ENCODE results near the gene DNAJC27. TPM values are rescaled to one million over a fixed set of nuclear protein-coding genes. Genes with fewer than 3 reads are reported as not detected.
"Not testable (repeated sequence)": the region's sequence is repeated elsewhere in the genome, so short reads cannot be mapped to it uniquely, and the experiment has no call there.

DNAJC27 gene
- total RNA-seq, 6 donors from 2014 or later = 4.4 to 16.8 (median 7.7) TPM

DNA sequence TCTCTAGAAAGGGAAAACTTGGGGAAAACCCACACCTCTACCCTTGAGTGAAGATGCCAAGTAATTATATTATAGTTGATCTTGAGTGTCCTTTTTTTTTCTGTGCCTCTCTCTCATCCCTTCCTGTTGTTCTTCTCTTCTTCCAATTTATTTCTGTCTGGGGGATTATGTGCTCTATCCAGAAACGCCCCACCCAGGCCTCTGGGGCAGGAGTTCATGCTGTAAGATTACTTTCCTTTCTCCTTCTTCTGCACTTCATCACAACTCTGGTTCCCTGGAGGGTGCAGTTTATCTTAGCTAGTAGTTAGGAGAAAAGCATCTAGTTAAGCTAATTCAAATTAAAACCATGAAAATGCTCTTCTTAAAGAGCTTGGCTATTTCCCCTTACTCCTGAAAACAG lies 30.3 kb upstream of the DNAJC27 start:
- TF ChIP-seq POLR2AphosphoS5 (IDR thresholded peaks at IDR 0.05) = no peak
- no peak for TF ChIP-seq POLR2A (IDR thresholded peaks at IDR 0.05)
- TF ChIP-seq EP300 (IDR thresholded peaks at IDR 0.05) = no peak
- TF ChIP-seq, protein P1, sequence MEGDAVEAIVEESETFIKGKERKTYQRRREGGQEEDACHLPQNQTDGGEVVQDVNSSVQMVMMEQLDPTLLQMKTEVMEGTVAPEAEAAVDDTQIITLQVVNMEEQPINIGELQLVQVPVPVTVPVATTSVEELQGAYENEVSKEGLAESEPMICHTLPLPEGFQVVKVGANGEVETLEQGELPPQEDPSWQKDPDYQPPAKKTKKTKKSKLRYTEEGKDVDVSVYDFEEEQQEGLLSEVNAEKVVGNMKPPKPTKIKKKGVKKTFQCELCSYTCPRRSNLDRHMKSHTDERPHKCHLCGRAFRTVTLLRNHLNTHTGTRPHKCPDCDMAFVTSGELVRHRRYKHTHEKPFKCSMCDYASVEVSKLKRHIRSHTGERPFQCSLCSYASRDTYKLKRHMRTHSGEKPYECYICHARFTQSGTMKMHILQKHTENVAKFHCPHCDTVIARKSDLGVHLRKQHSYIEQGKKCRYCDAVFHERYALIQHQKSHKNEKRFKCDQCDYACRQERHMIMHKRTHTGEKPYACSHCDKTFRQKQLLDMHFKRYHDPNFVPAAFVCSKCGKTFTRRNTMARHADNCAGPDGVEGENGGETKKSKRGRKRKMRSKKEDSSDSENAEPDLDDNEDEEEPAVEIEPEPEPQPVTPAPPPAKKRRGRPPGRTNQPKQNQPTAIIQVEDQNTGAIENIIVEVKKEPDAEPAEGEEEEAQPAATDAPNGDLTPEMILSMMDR (IDR thresholded peaks at IDR 0.05) = no peak
- Histone ChIP-seq H3K27ac (no peak overlapping the region), H3K36me3 (no peaks in the 10 kb centered on the region), H3K9me3 (no peaks in the 10 kb centered on the region), H3K4me3 (no peak overlapping the region), H3K4me1 (no peaks in the 10 kb centered on the region), H3K27me3 (no peaks in the 10 kb centered on the region)
- DNase-seq (no peak), ATAC-seq (ENCODE audit: low FRiP score in 2 of 2) (no peak)
- WGBS, 2 donors = 62 to 72% methylated on average over 1 of the region's 1 CpG

DNA sequence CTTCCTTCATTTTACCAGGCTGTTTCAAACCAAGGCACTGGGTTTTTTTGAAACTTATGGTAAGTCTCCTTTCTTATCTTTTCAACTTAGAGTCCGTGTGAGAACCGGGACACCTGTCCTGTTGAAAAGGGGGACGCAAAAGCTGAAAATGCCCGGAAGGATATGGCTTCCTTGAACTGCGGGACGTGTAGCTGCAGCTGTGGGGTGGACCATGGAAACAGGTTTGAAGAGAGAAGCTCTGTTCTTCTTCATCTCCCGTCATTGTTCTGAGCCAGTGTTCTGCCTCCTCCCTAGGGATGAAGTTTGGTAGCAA lies 29.5 kb upstream of the DNAJC27 start:
- Histone ChIP-seq H3K4me3 (no peak overlapping the region), H3K9me3 (no peaks in the 10 kb centered on the region), H3K36me3 (no peaks in the 10 kb centered on the region), H3K4me1 (no peaks in the 10 kb centered on the region), H3K27me3 (no peaks in the 10 kb centered on the region), H3K27ac (no peak overlapping the region)
- WGBS, 2 donors = 74 to 86% methylated on average over 7 of the region's 7 CpGs
- TF ChIP-seq POLR2AphosphoS5 (IDR thresholded peaks at IDR 0.05) (no peak), POLR2A (IDR thresholded peaks at IDR 0.05) (no peak), EP300 (IDR thresholded peaks at IDR 0.05) (no peak)
- TF ChIP-seq, protein P1 (IDR thresholded peaks at IDR 0.05) = no peak
- ATAC-seq (ENCODE audit: low FRiP score in 2 of 2) = no peak
- no peak for DNase-seq

DNA sequence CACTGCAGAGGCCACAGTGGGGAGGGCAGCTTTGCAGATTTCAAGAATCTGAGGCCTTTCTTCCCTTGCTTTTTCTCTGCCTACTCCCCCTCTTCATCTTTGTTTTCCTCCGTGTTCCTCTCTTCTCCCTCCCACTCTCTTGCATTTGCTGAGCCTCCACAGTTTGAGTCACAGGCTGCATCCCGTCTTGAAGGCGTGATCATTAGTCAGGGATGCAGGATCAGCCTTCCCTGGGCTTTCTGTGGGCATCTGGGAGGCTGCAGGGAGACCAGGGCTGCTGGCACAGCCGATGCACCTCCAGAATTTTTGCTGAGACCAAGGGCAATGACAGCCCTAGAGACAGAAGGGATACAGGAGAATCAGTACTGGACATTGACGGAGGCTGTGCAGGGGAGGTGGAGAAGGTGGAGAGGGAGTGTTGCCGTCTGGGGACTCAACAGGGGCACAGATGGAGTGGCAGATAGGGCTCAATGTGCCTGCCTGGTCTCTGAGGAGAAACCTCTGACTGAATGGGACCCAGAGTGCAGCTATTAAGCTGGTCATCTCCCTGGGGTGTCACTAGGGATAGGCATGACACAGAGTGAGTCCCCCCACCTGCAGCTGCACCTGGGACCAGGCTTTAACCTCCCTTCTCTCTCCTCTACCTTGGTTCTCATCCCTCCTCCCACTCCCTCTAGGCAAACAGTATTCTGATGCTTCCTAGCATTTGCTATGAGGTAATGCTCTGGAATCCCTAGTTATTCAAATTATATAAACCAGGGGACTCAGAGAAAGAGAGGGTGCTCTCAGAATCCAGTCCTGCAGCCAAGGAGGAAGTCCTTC lies 29.0 kb upstream of the DNAJC27 start:
- TF ChIP-seq, protein P1 (IDR thresholded peaks at IDR 0.05) = no peak
- no peak for TF ChIP-seq POLR2A (IDR thresholded peaks at IDR 0.05)
- TF ChIP-seq EP300 (IDR thresholded peaks at IDR 0.05) = no peak
- TF ChIP-seq POLR2AphosphoS5 (IDR thresholded peaks at IDR 0.05) = no peak
- Histone ChIP-seq H3K36me3 (no peaks in the 10 kb centered on the region), H3K27ac (no peak overlapping the region), H3K4me3 (no peak overlapping the region), H3K4me1 (no peaks in the 10 kb centered on the region), H3K27me3 (no peaks in the 10 kb centered on the region), H3K9me3 (no peaks in the 10 kb centered on the region)
- DNase-seq (no peak), ATAC-seq (ENCODE audit: low FRiP score in 2 of 2) (no peak)
- WGBS, 2 donors = 66% methylated on average over 6 of the region's 6 CpGs

DNA sequence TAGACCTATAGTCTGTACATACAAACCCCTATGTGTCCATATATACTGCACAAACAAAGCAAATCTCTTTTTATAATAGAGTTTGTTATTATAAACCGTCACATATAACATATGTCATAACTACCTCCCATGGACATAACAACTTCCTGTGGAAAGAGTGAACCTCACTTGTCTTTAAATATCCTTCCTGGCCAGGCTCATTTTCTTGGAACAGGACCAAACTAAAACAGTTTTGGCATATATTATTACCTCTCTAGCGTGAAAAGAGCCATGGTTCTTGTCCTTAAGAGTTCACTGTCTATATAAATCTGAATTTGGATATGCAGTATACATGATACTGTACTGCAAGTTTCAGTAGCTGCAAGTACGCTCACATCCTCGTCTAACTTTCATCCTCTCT lies 28.3 kb upstream of the DNAJC27 start:
- TF ChIP-seq EP300 (IDR thresholded peaks at IDR 0.05) (no peak), POLR2A (IDR thresholded peaks at IDR 0.05) (no peak), POLR2AphosphoS5 (IDR thresholded peaks at IDR 0.05) (no peak)
- TF ChIP-seq, protein P1 (IDR thresholded peaks at IDR 0.05) = no peak
- no peak for DNase-seq
- Histone ChIP-seq H3K27ac (no peak overlapping the region), H3K36me3 (no peaks in the 10 kb centered on the region), H3K4me3 (no peak overlapping the region), H3K9me3 (no peaks in the 10 kb centered on the region), H3K27me3 (no peaks in the 10 kb centered on the region), H3K4me1 (no peaks in the 10 kb centered on the region)
- ATAC-seq (ENCODE audit: low FRiP score in 2 of 2) = no peak
- WGBS, 2 donors = 50 to 57% methylated on average over 4 of the region's 4 CpGs

DNA sequence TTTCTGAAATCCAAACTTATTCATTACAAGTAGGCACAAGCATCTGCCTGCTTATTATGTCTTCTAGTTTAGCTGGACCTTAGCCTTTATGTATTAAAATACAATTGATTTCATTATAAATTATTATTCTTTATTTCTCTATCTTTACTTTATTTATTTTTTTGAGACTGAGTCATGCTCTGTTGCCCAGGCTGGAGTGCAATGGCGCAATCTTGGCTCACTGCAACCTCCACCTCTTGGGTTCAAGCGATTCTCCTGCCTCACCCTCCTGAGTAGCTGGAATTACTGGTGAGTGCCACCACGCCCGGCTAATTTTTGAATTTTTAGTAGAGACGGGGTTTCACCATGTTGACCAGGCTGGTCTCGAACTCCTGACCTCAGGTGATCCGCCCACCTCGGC lies 27.3 kb upstream of the DNAJC27 start:
- not testable (repeated sequence) for H3K27ac ChIP-seq; H3K9me3 ChIP-seq; H3K27me3 ChIP-seq; H3K4me3 ChIP-seq; H3K4me1 ChIP-seq; ATAC-seq (ENCODE audit: low FRiP score in 2 of 2); H3K36me3 ChIP-seq; DNase-seq
- 76 to 88% methylated on average over 8 of the region's 8 CpGs for WGBS, 2 donors

Measured in upper lobe of left lung (tissue), 6 donors.